Measurements from ENCODE around the gene AUTS2.

- TF ChIP-seq FOXM1 (IDR thresholded peaks at IDR 0.05; ENCODE audit: borderline replicate concordance): no peak
- no peak for TF ChIP-seq FOXA1 (IDR thresholded peaks at IDR 0.05)
- no peak for TF ChIP-seq NFRKB (IDR thresholded peaks at IDR 0.05)
- TF ChIP-seq ZNF384 (IDR thresholded peaks at IDR 0.05): no peak
These were observed 1153.6 kb downstream of the AUTS2 start for GRCh38 chr7:70751895-70752294.
